HG03571 (cell line): ENCODE measurements around the gene F7.

Source experiments
- ATAC-seq: cut with Tn5 transposase; IDR thresholded peaks from one replicate; pipeline ENCODE4 v1.9.1; 2021; ENCODE audit not compliant: unreplicated experiment

The F7 gene

GRCh38 chr13:113129921-113130750, 24.5 kb downstream of the F7 start:
- no peak for ATAC-seq

GRCh38 chr13:113135281-113135760, 29.7 kb downstream of the F7 start:
- ATAC-seq = no peak

- ATAC-seq = no peak
These were observed 32.2 kb downstream of the F7 start for GRCh38 chr13:113137691-113138298.

GRCh38 chr13:113138792-113139551, 33.4 kb downstream of the F7 start:
- ATAC-seq = no peak

- no peak for ATAC-seq
These were observed 34.0 kb downstream of the F7 start for GRCh38 chr13:113139577-113139976.

GRCh38 chr13:113140677-113141600, 35.3 kb downstream of the F7 start:
- ATAC-seq = no peak

GRCh38 chr13:113141601-113141970, 36.0 kb downstream of the F7 start:
- ATAC-seq = no peak

GRCh38 chr13:113142876-113143275, 37.3 kb downstream of the F7 start:
- ATAC-seq = no peak

- no peak for ATAC-seq
These were observed 38.1 kb downstream of the F7 start for GRCh38 chr13:113143466-113144254.

GRCh38 chr13:113144255-113144629, 38.7 kb downstream of the F7 start:
- no peak for ATAC-seq

GRCh38 chr13:113145496-113145895, 39.9 kb downstream of the F7 start:
- no peak for ATAC-seq

- ATAC-seq = no peak
These were observed 40.5 kb downstream of the F7 start for GRCh38 chr13:113145911-113146598.

- ATAC-seq = no peak
These were observed 41.2 kb downstream of the F7 start for GRCh38 chr13:113146750-113147149.

GRCh38 chr13:113147206-113147605, 41.6 kb downstream of the F7 start:
- ATAC-seq = no peak

- no peak for ATAC-seq
These were observed 42.8 kb downstream of the F7 start for GRCh38 chr13:113148407-113148806.

- no peak for ATAC-seq
These were observed 43.4 kb downstream of the F7 start for GRCh38 chr13:113148940-113149503.

- ATAC-seq = no peak
These were observed 44.3 kb downstream of the F7 start for GRCh38 chr13:113149711-113150549.
